ENCODE data around the gene ADISSP. TPM values are rescaled to one million over a fixed set of nuclear protein-coding genes. Genes with fewer than 3 reads are reported as not detected.
"Not testable (repeated sequence)": the region's sequence is repeated elsewhere in the genome, so short reads cannot be mapped to it uniquely, and the experiment has no call there.

ADISSP gene
- total RNA-seq, 2 donors from 2014 or later: 11.2 to 26.7 TPM

GRCh38 chr20:3795511-3796468 is 28.2 kb upstream of the ADISSP start, which contains the start of gene CDC25B:
Gene CDC25B (plus strand): TSS chr20:3796310. CDS start chr20:3796532, 222 bp downstream.
- TF ChIP-seq, protein P1, sequence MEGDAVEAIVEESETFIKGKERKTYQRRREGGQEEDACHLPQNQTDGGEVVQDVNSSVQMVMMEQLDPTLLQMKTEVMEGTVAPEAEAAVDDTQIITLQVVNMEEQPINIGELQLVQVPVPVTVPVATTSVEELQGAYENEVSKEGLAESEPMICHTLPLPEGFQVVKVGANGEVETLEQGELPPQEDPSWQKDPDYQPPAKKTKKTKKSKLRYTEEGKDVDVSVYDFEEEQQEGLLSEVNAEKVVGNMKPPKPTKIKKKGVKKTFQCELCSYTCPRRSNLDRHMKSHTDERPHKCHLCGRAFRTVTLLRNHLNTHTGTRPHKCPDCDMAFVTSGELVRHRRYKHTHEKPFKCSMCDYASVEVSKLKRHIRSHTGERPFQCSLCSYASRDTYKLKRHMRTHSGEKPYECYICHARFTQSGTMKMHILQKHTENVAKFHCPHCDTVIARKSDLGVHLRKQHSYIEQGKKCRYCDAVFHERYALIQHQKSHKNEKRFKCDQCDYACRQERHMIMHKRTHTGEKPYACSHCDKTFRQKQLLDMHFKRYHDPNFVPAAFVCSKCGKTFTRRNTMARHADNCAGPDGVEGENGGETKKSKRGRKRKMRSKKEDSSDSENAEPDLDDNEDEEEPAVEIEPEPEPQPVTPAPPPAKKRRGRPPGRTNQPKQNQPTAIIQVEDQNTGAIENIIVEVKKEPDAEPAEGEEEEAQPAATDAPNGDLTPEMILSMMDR (IDR thresholded peaks at IDR 0.05): peak; percentile 21 to 83 (median 56)
- TF ChIP-seq POLR2A (IDR thresholded peaks at IDR 0.05): peak in 2 of 3 donors; percentile 54 to 60
- Histone ChIP-seq H3K36me3 (replicated peaks in 1 of 2; ENCODE audit: insufficient read depth in 1 of 2, low read depth in 2 of 2) (no peaks in the 10 kb centered on the region), H3K4me1 (peaks cover 21% of the 10 kb centered on the region), H3K4me3 (peak within 1 kb of the TSS; percentile 14 to 77), H3K27me3 (no peaks in the 10 kb centered on the region), H3K9me3 (no peaks in the 10 kb centered on the region), H3K27ac (peak within 1 kb of the TSS; percentile 87 to 92 (median 89))
- ATAC-seq (peak; percentile 94), DNase-seq (peak; percentile 92 to 93 (median 92))
- 2 to 9% methylated on average over 6 to 67 of the region's 69 CpGs for WGBS, 2 donors
- intact Hi-C loops (cut with DNase I): no loop called here

GRCh38 chr20:3794701-3795420 is 27.3 kb upstream of the ADISSP start:
- 83 to 87% methylated on average over 24 to 25 of the region's 25 CpGs for WGBS, 2 donors
- peak in 1 of 4 donors; percentile 12 for DNase-seq
- Histone ChIP-seq H3K9me3 (no peaks in the 10 kb centered on the region), H3K4me1 (peaks cover 21% of the 10 kb centered on the region), H3K27me3 (no peaks in the 10 kb centered on the region), H3K27ac (peak overlapping the region in 2 of 4 donors; percentile 88 to 92), H3K4me3 (peak overlapping the region in 1 of 2 donors; percentile 14), H3K36me3 (replicated peaks in 1 of 2; ENCODE audit: insufficient read depth in 1 of 2, low read depth in 2 of 2) (no peaks in the 10 kb centered on the region)
- no peak for ATAC-seq
- no peak for TF ChIP-seq POLR2A (IDR thresholded peaks at IDR 0.05)
- TF ChIP-seq, protein P1 (IDR thresholded peaks at IDR 0.05): no peak
- intact Hi-C loops (cut with DNase I): no loop called here

- H3K36me3 ChIP-seq (replicated peaks in 1 of 2; ENCODE audit: insufficient read depth in 1 of 2, low read depth in 2 of 2); H3K27ac ChIP-seq; intact Hi-C loops (cut with DNase I); H3K27me3 ChIP-seq; ATAC-seq; DNase-seq; H3K9me3 ChIP-seq; H3K4me3 ChIP-seq: not testable (repeated sequence)
- 50 to 100% methylated on average over 1 of the region's 3 CpGs for WGBS, 2 donors
- peaks cover 21% of the 10 kb centered on the region for H3K4me1 ChIP-seq
Measured at GRCh38 chr20:3794168-3794567, 26.6 kb upstream of the ADISSP start.

DNA sequence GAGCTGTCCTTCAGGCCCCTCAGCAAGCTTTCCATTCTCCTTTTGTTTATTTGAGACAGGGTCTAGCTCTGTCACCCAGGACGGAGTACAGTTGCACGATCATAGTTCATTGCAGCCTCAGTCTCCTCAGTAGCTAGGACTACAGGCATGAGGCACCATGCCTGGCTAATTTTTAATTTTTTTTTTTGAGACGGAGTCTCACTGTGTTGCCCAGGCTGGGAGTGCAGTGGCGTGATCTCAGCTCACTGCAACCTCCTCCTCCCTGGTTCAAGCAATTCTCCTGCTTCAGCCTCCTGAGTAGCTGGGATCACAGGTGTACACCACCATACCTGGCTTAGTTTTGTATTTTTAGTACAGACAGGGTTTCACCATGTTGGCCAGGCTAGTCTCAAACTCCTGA is 21.6 kb upstream of the ADISSP start:
- H3K4me1 ChIP-seq: peaks cover 27% of the 10 kb centered on the region
- intact Hi-C loops (cut with DNase I): loop anchor here (5.0 to 10.0 kb wide), 2 partner anchors 33 to 66 kb away; partner anchors contain the start of gene AP5S1
- H3K27me3 ChIP-seq; H3K4me3 ChIP-seq; H3K27ac ChIP-seq; ATAC-seq; H3K9me3 ChIP-seq; DNase-seq; H3K36me3 ChIP-seq (replicated peaks in 1 of 2; ENCODE audit: insufficient read depth in 1 of 2, low read depth in 2 of 2): not testable (repeated sequence)
- 89 to 91% methylated on average over 4 of the region's 4 CpGs for WGBS, 2 donors

DNA sequence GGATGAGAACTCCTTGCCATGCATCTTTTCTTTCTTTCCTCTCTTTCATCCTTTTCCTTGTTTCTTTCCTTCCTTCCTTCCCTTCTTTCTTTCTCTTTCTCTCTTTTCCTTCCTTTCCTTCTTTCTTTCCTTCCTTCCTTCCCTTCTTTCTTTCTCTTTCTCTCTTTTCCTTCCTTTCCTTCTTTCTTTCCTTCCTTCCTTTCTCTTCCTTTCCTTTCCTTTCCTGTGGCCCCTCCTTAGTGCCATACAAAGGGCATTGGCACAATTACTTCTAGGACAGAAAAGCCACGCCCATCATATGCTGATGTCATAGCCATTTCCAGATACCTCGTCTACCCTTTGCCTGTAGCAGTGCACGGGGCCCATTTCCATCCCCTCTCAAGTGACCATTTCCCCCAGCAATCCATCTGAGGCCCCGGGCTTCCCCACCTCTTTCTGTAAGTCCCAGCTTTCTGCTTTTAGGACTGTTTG is 21.2 kb upstream of the ADISSP start:
- peaks cover 32% of the 10 kb centered on the region for H3K4me1 ChIP-seq
- H3K36me3 ChIP-seq (replicated peaks in 1 of 2; ENCODE audit: insufficient read depth in 1 of 2, low read depth in 2 of 2): no peaks in the 10 kb centered on the region
- H3K27ac ChIP-seq: no peak overlapping the region
- no peaks in the 10 kb centered on the region for H3K27me3 ChIP-seq
- DNase-seq (no peak), ATAC-seq (no peak)
- intact Hi-C loops (cut with DNase I): loop anchor here (5.0 to 10.0 kb wide), 2 partner anchors 34 to 66 kb away; partner anchors contain the start of gene AP5S1
- 52 to 55% methylated on average over 4 of the region's 4 CpGs for WGBS, 2 donors
- H3K4me3 ChIP-seq: no peak overlapping the region
- H3K9me3 ChIP-seq: no peaks in the 10 kb centered on the region
- TF ChIP-seq, protein P1 (IDR thresholded peaks at IDR 0.05): no peak

Data from body of pancreas (tissue), 4 donors.